ENCODE results near the gene CLDN6. TPM values are rescaled to one million over a fixed set of nuclear protein-coding genes. Genes with fewer than 3 reads are reported as not detected.
"Not testable (repeated sequence)": the region's sequence is repeated elsewhere in the genome, so short reads cannot be mapped to it uniquely, and the experiment has no call there.

The CLDN6 gene
- total RNA-seq, 1 donor from 2014 or later, result 31.1 TPM

- peaks cover 9% of the 10 kb centered on the region for H3K27me3 Mint-ChIP-seq (ENCODE audit: unreplicated experiment)
- H3K27ac Mint-ChIP-seq (ENCODE audit: unreplicated experiment), result no peak overlapping the region
- TF ChIP-seq CTCF (IDR thresholded peaks at IDR 0.05; ENCODE audit: partially characterized antibody, unreplicated experiment), result no peak
- no peaks in the 10 kb centered on the region for H3K36me3 Mint-ChIP-seq (ENCODE audit: unreplicated experiment)
- no peak for DNase-seq
- H3K9me3 Mint-ChIP-seq (ENCODE audit: unreplicated experiment), result peaks cover under 1% of the 10 kb centered on the region
- no peak overlapping the region for H3K4me3 Mint-ChIP-seq (ENCODE audit: unreplicated experiment)
- no peaks in the 10 kb centered on the region for H3K4me1 Mint-ChIP-seq (ENCODE audit: low read depth, unreplicated experiment)
These were observed 37.2 kb upstream of the CLDN6 start for GRCh38 chr16:3054965-3055733.

GRCh38 chr16:3053330-3053710 lies 35.3 kb upstream of the CLDN6 start:
- H3K9me3 Mint-ChIP-seq (ENCODE audit: unreplicated experiment); DNase-seq; H3K27ac Mint-ChIP-seq (ENCODE audit: unreplicated experiment); H3K4me1 Mint-ChIP-seq (ENCODE audit: low read depth, unreplicated experiment); H3K4me3 Mint-ChIP-seq (ENCODE audit: unreplicated experiment); H3K36me3 Mint-ChIP-seq (ENCODE audit: unreplicated experiment): not testable (repeated sequence)
- peaks cover 11% of the 10 kb centered on the region for H3K27me3 Mint-ChIP-seq (ENCODE audit: unreplicated experiment)

- not testable (repeated sequence) for H3K27ac Mint-ChIP-seq (ENCODE audit: unreplicated experiment); H3K4me3 Mint-ChIP-seq (ENCODE audit: unreplicated experiment); H3K4me1 Mint-ChIP-seq (ENCODE audit: low read depth, unreplicated experiment); H3K36me3 Mint-ChIP-seq (ENCODE audit: unreplicated experiment); H3K9me3 Mint-ChIP-seq (ENCODE audit: unreplicated experiment); DNase-seq
- peaks cover 12% of the 10 kb centered on the region for H3K27me3 Mint-ChIP-seq (ENCODE audit: unreplicated experiment)
These were observed 34.8 kb upstream of the CLDN6 start for GRCh38 chr16:3052571-3053329.

- Mint-ChIP-seq H3K27ac (ENCODE audit: unreplicated experiment) (no peak overlapping the region), H3K9me3 (ENCODE audit: unreplicated experiment) (peaks cover 4% of the 10 kb centered on the region), H3K27me3 (ENCODE audit: unreplicated experiment) (peaks cover 14% of the 10 kb centered on the region), H3K36me3 (ENCODE audit: unreplicated experiment) (peaks cover 6% of the 10 kb centered on the region), H3K4me1 (ENCODE audit: low read depth, unreplicated experiment) (no peaks in the 10 kb centered on the region), H3K4me3 (ENCODE audit: unreplicated experiment) (no peak overlapping the region)
- no peak for TF ChIP-seq CTCF (IDR thresholded peaks at IDR 0.05; ENCODE audit: partially characterized antibody, unreplicated experiment)
- no peak for DNase-seq
These were observed 33.5 kb upstream of the CLDN6 start for GRCh38 chr16:3051494-3051893.

- peaks cover 6% of the 10 kb centered on the region for H3K36me3 Mint-ChIP-seq (ENCODE audit: unreplicated experiment)
- no peak for DNase-seq
- TF ChIP-seq CTCF (IDR thresholded peaks at IDR 0.05; ENCODE audit: partially characterized antibody, unreplicated experiment), result no peak
- H3K4me1 Mint-ChIP-seq (ENCODE audit: low read depth, unreplicated experiment), result no peaks in the 10 kb centered on the region
- H3K27me3 Mint-ChIP-seq (ENCODE audit: unreplicated experiment), result peaks cover 14% of the 10 kb centered on the region
- no peak overlapping the region for H3K27ac Mint-ChIP-seq (ENCODE audit: unreplicated experiment)
- H3K9me3 Mint-ChIP-seq (ENCODE audit: unreplicated experiment), result peaks cover 4% of the 10 kb centered on the region
- H3K4me3 Mint-ChIP-seq (ENCODE audit: unreplicated experiment), result no peak overlapping the region
These were observed 33.0 kb upstream of the CLDN6 start for GRCh38 chr16:3051009-3051408.

- Mint-ChIP-seq H3K9me3 (ENCODE audit: unreplicated experiment) (peaks cover 4% of the 10 kb centered on the region), H3K4me1 (ENCODE audit: low read depth, unreplicated experiment) (no peaks in the 10 kb centered on the region), H3K27ac (ENCODE audit: unreplicated experiment) (no peak overlapping the region), H3K4me3 (ENCODE audit: unreplicated experiment) (no peak overlapping the region), H3K27me3 (ENCODE audit: unreplicated experiment) (peaks cover 14% of the 10 kb centered on the region), H3K36me3 (ENCODE audit: unreplicated experiment) (peaks cover 6% of the 10 kb centered on the region)
- TF ChIP-seq CTCF (IDR thresholded peaks at IDR 0.05; ENCODE audit: partially characterized antibody, unreplicated experiment), result no peak
- DNase-seq, result no peak
These were observed 32.5 kb upstream of the CLDN6 start for GRCh38 chr16:3050487-3050886.

All from glutamatergic neuron (in vitro differentiated cells).